HG02798 (cell line): ENCODE results near the gene MACF1.

Experiments used
- ATAC-seq: cut with Tn5 transposase; IDR thresholded peaks from one replicate; pipeline ENCODE4 v1.9.1; 2021; ENCODE audit warnings: mild to moderate bottlenecking; ENCODE audit not compliant: unreplicated experiment, poor library complexity

The MACF1 gene

GRCh38 chr1:39292401-39292800 is 87.9 kb downstream of the MACF1 start:
- ATAC-seq, result no peak

- no peak for ATAC-seq
These were observed 89.0 kb downstream of the MACF1 start for GRCh38 chr1:39293375-39294070.

- ATAC-seq, result no peak
These were observed 90.0 kb downstream of the MACF1 start for GRCh38 chr1:39294531-39294930.

GRCh38 chr1:39295901-39296300 is 91.4 kb downstream of the MACF1 start:
- ATAC-seq, result no peak

- ATAC-seq, result no peak
These were observed 93.1 kb downstream of the MACF1 start for GRCh38 chr1:39297551-39297950.

GRCh38 chr1:39301606-39302005 is 97.1 kb downstream of the MACF1 start:
- ATAC-seq, result no peak

- no peak for ATAC-seq
These were observed 101.1 kb downstream of the MACF1 start for GRCh38 chr1:39305555-39305954.

- no peak for ATAC-seq
These were observed 105.5 kb downstream of the MACF1 start for GRCh38 chr1:39310015-39310414.

GRCh38 chr1:39310691-39311090 is 106.2 kb downstream of the MACF1 start:
- ATAC-seq, result no peak

- no peak for ATAC-seq
These were observed 112.6 kb downstream of the MACF1 start for GRCh38 chr1:39317111-39317510.

GRCh38 chr1:39317910-39318633 is 113.6 kb downstream of the MACF1 start:
- ATAC-seq, result no peak

GRCh38 chr1:39321979-39322378 is 117.5 kb downstream of the MACF1 start:
- peak; percentile 69 for ATAC-seq

- no peak for ATAC-seq
These were observed 117.9 kb downstream of the MACF1 start for GRCh38 chr1:39322431-39322830.

- no peak for ATAC-seq
These were observed 120.4 kb downstream of the MACF1 start for GRCh38 chr1:39324888-39325287.

- ATAC-seq, result no peak
These were observed 122.3 kb downstream of the MACF1 start for GRCh38 chr1:39326836-39327235.

GRCh38 chr1:39328095-39328494 is 123.6 kb downstream of the MACF1 start:
- no peak for ATAC-seq

GRCh38 chr1:39328586-39329121 is 124.2 kb downstream of the MACF1 start:
- ATAC-seq, result no peak

- ATAC-seq, result no peak
These were observed 127.2 kb downstream of the MACF1 start for GRCh38 chr1:39331647-39332046.

GRCh38 chr1:39332291-39332690 is 127.8 kb downstream of the MACF1 start:
- no peak for ATAC-seq

- no peak for ATAC-seq
These were observed 128.3 kb downstream of the MACF1 start for GRCh38 chr1:39332828-39333227.

GRCh38 chr1:39333296-39333695 is 128.8 kb downstream of the MACF1 start:
- no peak for ATAC-seq

GRCh38 chr1:39335216-39335615 is 130.7 kb downstream of the MACF1 start:
- no peak for ATAC-seq
